Neural cell (in vitro differentiated cells): ENCODE results near the gene MAML3.

Experiments
- EP300 ChIP-seq: fragments of 450-650 bp; conservative IDR thresholded peaks from 2 replicates; pipeline ENCODE4 v1.6.1; 2014; ENCODE audit warnings: antibody characterized with exemption, mild to moderate bottlenecking, moderate library complexity; ENCODE audit not compliant: poor library complexity, severe bottlenecking
- EZH2 ChIP-seq: fragments of 200-600, 300-800 bp; shearing (Covaris generic), sonication (generic); IDR thresholded peaks from 2 replicates; pipeline ENCODE4 v1.6.1; 2014; ENCODE audit warnings: antibody characterized with exemption, low read length, borderline replicate concordance, mild to moderate bottlenecking; ENCODE audit not compliant: insufficient read depth, poor library complexity, severe bottlenecking
- MXI1 ChIP-seq: fragments of 450-650 bp; conservative IDR thresholded peaks from 2 replicates; pipeline ENCODE4 v1.6.1; 2014; ENCODE audit warnings: antibody characterized with exemption, mild to moderate bottlenecking; ENCODE audit not compliant: poor library complexity, severe bottlenecking
- POLR2AphosphoS5 ChIP-seq: IDR thresholded peaks from 2 replicates; pipeline ENCODE4 v1.6.1; 2012
- RAD21 ChIP-seq: fragments of 450-650 bp; conservative IDR thresholded peaks from 2 replicates; pipeline ENCODE4 v1.6.1; 2014; ENCODE audit warnings: antibody characterized with exemption, mild to moderate bottlenecking, moderate library complexity
- SMC3 ChIP-seq: fragments of 450-650 bp; conservative IDR thresholded peaks from 2 replicates; pipeline ENCODE4 v1.6.1; 2014; ENCODE audit warnings: antibody characterized with exemption, mild to moderate bottlenecking, moderate library complexity; ENCODE audit not compliant: poor library complexity
- TAF1 ChIP-seq: IDR thresholded peaks from 2 replicates; pipeline ENCODE4 v1.6.1; 2012; ENCODE audit warnings: low read depth
- TF ChIP-seq, protein P1 (sequence below): fragments of 450-650 bp; IDR thresholded peaks from 2 replicates; pipeline ENCODE4 v1.5.1; 2014; ENCODE audit warnings: antibody characterized with exemption, mild to moderate bottlenecking, moderate library complexity; ENCODE audit not compliant: poor library complexity, severe bottlenecking
- TF ChIP-seq, protein P2 (sequence below): IDR thresholded peaks from 2 replicates; pipeline ENCODE4 v1.6.1; 2012; ENCODE audit warnings: borderline replicate concordance

DNA sequence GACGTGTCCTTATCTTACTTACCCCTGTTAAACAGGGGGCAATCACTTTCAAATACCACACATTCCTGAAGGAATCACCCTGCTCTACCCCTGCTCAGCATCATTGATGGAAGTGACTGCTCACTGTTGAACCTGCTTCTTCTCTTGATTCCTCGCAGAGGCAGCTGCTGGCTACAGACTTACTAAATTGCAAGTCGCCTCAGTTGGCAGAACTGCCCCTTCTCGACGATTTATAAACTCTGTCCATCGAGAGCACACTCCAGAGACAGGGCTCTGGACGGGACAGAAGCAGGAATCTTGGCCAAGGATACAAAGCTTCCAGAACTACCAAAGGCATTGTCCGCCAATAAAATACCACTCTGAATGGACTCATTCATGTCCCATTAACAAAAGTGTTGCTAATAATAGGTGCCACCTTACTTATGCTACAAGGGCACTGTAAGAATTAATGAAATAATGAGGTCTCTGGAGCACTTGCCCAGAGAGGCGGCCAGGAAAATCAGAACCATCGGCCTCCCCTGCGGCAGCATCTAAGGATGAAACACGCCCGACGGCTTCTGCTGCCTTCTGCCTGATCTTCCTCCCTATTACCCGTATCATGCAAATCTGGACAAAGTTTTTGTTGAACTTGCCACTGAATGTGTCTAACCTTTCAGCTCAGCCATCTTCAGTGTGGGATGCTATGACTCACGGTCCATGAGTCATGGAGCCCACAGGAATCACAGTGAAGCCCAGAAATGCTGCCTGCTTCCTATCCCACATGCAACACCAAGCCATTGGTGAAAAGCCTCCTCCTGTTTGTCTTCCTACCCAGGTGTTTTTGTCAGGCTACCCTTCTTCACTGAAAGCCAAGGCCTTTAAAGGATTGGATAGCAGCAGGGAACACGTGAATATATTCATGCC is 164.9 kb downstream of the MAML3 start:
- TF ChIP-seq, protein P1, sequence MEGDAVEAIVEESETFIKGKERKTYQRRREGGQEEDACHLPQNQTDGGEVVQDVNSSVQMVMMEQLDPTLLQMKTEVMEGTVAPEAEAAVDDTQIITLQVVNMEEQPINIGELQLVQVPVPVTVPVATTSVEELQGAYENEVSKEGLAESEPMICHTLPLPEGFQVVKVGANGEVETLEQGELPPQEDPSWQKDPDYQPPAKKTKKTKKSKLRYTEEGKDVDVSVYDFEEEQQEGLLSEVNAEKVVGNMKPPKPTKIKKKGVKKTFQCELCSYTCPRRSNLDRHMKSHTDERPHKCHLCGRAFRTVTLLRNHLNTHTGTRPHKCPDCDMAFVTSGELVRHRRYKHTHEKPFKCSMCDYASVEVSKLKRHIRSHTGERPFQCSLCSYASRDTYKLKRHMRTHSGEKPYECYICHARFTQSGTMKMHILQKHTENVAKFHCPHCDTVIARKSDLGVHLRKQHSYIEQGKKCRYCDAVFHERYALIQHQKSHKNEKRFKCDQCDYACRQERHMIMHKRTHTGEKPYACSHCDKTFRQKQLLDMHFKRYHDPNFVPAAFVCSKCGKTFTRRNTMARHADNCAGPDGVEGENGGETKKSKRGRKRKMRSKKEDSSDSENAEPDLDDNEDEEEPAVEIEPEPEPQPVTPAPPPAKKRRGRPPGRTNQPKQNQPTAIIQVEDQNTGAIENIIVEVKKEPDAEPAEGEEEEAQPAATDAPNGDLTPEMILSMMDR = no peak
- TF ChIP-seq EP300 (no peak), SMC3 (no peak), POLR2AphosphoS5 (no peak), EZH2 (no peak), TAF1 (no peak), MXI1 (no peak), RAD21 (no peak)
- TF ChIP-seq, protein P2, sequence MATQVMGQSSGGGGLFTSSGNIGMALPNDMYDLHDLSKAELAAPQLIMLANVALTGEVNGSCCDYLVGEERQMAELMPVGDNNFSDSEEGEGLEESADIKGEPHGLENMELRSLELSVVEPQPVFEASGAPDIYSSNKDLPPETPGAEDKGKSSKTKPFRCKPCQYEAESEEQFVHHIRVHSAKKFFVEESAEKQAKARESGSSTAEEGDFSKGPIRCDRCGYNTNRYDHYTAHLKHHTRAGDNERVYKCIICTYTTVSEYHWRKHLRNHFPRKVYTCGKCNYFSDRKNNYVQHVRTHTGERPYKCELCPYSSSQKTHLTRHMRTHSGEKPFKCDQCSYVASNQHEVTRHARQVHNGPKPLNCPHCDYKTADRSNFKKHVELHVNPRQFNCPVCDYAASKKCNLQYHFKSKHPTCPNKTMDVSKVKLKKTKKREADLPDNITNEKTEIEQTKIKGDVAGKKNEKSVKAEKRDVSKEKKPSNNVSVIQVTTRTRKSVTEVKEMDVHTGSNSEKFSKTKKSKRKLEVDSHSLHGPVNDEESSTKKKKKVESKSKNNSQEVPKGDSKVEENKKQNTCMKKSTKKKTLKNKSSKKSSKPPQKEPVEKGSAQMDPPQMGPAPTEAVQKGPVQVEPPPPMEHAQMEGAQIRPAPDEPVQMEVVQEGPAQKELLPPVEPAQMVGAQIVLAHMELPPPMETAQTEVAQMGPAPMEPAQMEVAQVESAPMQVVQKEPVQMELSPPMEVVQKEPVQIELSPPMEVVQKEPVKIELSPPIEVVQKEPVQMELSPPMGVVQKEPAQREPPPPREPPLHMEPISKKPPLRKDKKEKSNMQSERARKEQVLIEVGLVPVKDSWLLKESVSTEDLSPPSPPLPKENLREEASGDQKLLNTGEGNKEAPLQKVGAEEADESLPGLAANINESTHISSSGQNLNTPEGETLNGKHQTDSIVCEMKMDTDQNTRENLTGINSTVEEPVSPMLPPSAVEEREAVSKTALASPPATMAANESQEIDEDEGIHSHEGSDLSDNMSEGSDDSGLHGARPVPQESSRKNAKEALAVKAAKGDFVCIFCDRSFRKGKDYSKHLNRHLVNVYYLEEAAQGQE = no peak
